ENCODE results near the gene ABTB1.

Gene ABTB1

DNA sequence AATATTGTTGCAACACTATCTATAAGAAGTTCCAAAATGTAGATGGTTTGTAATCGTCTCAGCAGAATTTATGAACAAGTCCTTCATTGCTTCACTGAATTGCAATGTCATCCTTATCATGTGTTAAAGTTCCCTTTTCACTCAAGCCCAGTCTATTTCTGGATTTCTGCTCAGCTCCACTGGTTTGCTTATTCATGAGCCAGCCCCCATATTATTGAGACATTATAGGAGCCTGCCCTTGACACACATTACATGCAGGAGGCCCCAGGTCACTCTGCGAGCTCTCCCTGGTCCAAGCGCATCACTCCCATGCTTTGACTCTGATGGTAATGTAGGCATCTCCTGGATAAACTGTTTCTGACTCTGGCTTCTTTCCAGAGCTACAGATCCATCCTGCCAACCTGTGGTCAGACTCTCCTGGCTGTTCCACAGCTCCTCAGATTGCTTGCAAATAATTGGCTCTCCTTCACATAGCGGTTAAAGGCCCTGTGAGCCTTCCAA is 56.9 kb downstream of the ABTB1 start:
- TF ChIP-seq POLR2AphosphoS5 (IDR thresholded peaks at IDR 0.05; ENCODE audit: borderline replicate concordance, low read depth, low read length): no peak
- TF ChIP-seq EZH2 (IDR thresholded peaks at IDR 0.05): no peak
- no peak for TF ChIP-seq FOXP2 (optimal IDR thresholded peaks at IDR 0.05; ENCODE audit: control extremely low read depth, extremely low read length, insufficient read depth)
- H3K9ac ChIP-seq (ENCODE audit: insufficient read length): no peak overlapping the region
- DNase-seq (ENCODE audit: low read depth, low spot score): no peak

DNA sequence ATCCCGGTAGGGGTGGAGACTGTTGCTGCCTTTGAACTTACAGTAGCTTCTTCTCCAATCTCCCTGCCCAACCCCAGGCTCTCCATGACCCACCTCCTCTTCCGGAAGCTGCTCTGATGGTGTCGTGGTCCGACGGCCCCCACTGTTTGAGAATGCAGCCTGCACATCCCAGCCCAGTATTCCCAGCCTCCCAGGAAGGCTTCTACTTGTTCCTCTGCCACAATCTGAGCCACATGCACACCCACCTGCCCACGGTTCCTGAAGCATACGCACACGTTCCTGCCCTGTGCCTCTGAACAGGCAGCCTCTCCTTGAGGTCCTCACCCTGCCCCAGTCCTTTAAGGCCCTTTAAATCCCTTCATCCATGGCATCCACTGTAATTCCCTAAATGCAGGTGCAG is 57.4 kb downstream of the ABTB1 start:
- H3K4me3 ChIP-seq: no peak overlapping the region
- TF ChIP-seq FOXP2 (optimal IDR thresholded peaks at IDR 0.05; ENCODE audit: control extremely low read depth, extremely low read length, insufficient read depth) (no peak), POLR2AphosphoS5 (IDR thresholded peaks at IDR 0.05; ENCODE audit: borderline replicate concordance, low read depth, low read length) (no peak), EZH2 (IDR thresholded peaks at IDR 0.05) (no peak)
- no peak overlapping the region for H3K27ac ChIP-seq
- H3K9me3 ChIP-seq (ENCODE audit: low read depth, low read length): no peaks in the 10 kb centered on the region
- no peaks in the 10 kb centered on the region for H3K36me3 ChIP-seq (ENCODE audit: insufficient read depth, low read length)
- H3K9ac ChIP-seq (ENCODE audit: insufficient read length): no peak overlapping the region
- DNase-seq (ENCODE audit: low read depth, low spot score): no peak

More for the DNA sequence above, 56.9 kb downstream of the ABTB1 start:
- H3K9me3 ChIP-seq (ENCODE audit: low read depth, low read length): no peaks in the 10 kb centered on the region
- no peak overlapping the region for H3K27ac ChIP-seq
- H3K36me3 ChIP-seq (ENCODE audit: insufficient read depth, low read length): no peaks in the 10 kb centered on the region
- H3K4me3 ChIP-seq: no peak overlapping the region

Measured in SK-N-MC (cell line).